Transverse colon (tissue), 4 donors: Measurements from ENCODE around the gene LHX8. TPM values are rescaled to one million over a fixed set of nuclear protein-coding genes. Genes with fewer than 3 reads are reported as not detected.

Experiments used
- DNase-seq: peaks from one replicate; pipeline ENCODE4 v3.0.0-alpha.2; 2019
- H3K27ac ChIP-seq, 4 donors: fragments of 200-600 bp; sonication (generic); 2 replicates each; pipeline ENCODE4 v1.5.1; 2016 to 2018; ENCODE audit warnings: inconsistent platforms in 4 of 4
- H3K27me3 ChIP-seq: fragments of 200-600 bp; sonication (generic); 2 replicates; pipeline ENCODE4 v1.5.1; 2017; ENCODE audit warnings: inconsistent platforms
- H3K36me3 ChIP-seq, 4 donors: fragments of 200-600 bp; sonication (generic); 2 replicates each; pipeline ENCODE4 v1.5.1; 2017 to 2019; ENCODE audit warnings: inconsistent platforms in 4 of 4
- H3K4me1 ChIP-seq, 4 donors: fragments of 200-600 bp; sonication (generic); 2 replicates each; pipeline ENCODE4 v1.5.1; 2017 to 2020; ENCODE audit warnings: inconsistent platforms in 4 of 4
- H3K4me3 ChIP-seq, 4 donors: fragments of 200-600 bp; sonication (generic); 1 replicate in 1 of 4; 2 replicates in 3 of 4; pipeline versions ENCODE4 v1.5.1 to v1.6.1; 2017 to 2019; ENCODE audit warnings: inconsistent platforms in 4 of 4
- H3K9me3 ChIP-seq, 2 donors: fragments of 200-600 bp; sonication (generic); 2 replicates each; pipeline ENCODE4 v1.5.1; 2017 to 2019; ENCODE audit warnings: inconsistent platforms in 2 of 2
- CTCF ChIP-seq, 5 experiments: fragments of 200-600 bp in 3 of 5; fragments of 450-650 bp in 2 of 5; sonication (generic) in 3 of 5; IDR thresholded peaks; 1 replicate in 2 of 5; 2 replicates in 3 of 5; pipeline ENCODE4 v1.5.1; 2016 to 2017; ENCODE audit warnings: antibody characterized with exemption in 5 of 5, inconsistent platforms in 3 of 5, mild to moderate bottlenecking in 2 of 5, moderate library complexity in 1 of 5
- EP300 ChIP-seq: sonication (generic); formaldehyde crosslinking; IDR thresholded peaks from one replicate; pipeline ENCODE4 v1.6.1; 2017; ENCODE audit warnings: antibody characterized with exemption, low read depth
- POLR2A ChIP-seq: fragments of 450-650 bp; IDR thresholded peaks from one replicate; pipeline ENCODE4 v1.6.1; 2016; ENCODE audit warnings: antibody characterized with exemption, mild to moderate bottlenecking, moderate library complexity
- POLR2AphosphoS5 ChIP-seq, 3 donors: sonication (generic); formaldehyde crosslinking; IDR thresholded peaks; one replicate each; pipeline ENCODE4 v1.6.1; 2016; ENCODE audit warnings: antibody characterized with exemption in 3 of 3
- WGBS, 2 donors: methylation state at CpG; one replicate each; pipeline ENCODE4 v1.1.5; 2018; ENCODE audit warnings: low coverage in 1 of 2; 5-methylcytosine and 5-hydroxymethylcytosine counted together
- in situ Hi-C, 4 donors: fragments of 200-750 bp; cut with MboI; loops; one replicate each; pipeline versions ENCODE4 v1.15.0 to v1.15.1; 2017; ENCODE audit warnings: low sequenced_read_pairs in 3 of 4, low pct_ligation_motif_present in 1 of 4, low pct_unique_long_range_greater_than_20kb in 1 of 4
- intact Hi-C: fragments of 100-400 bp; cut with DNase I; formaldehyde crosslinking; loops from one replicate; pipeline ENCODE4 v1.15.1; 2023; ENCODE audit warnings: low total_unique reads
- total RNA-seq, 4 donors: library from RNA; depleted of rRNA; stranded (reverse); fragments of >200 nt; gene quantifications; one replicate each; pipeline ENCODE4 v1.1.0, GENCODE V29; 2016

The LHX8 gene
- total RNA-seq, 4 donors from 2014 or later: not detected

DNA sequence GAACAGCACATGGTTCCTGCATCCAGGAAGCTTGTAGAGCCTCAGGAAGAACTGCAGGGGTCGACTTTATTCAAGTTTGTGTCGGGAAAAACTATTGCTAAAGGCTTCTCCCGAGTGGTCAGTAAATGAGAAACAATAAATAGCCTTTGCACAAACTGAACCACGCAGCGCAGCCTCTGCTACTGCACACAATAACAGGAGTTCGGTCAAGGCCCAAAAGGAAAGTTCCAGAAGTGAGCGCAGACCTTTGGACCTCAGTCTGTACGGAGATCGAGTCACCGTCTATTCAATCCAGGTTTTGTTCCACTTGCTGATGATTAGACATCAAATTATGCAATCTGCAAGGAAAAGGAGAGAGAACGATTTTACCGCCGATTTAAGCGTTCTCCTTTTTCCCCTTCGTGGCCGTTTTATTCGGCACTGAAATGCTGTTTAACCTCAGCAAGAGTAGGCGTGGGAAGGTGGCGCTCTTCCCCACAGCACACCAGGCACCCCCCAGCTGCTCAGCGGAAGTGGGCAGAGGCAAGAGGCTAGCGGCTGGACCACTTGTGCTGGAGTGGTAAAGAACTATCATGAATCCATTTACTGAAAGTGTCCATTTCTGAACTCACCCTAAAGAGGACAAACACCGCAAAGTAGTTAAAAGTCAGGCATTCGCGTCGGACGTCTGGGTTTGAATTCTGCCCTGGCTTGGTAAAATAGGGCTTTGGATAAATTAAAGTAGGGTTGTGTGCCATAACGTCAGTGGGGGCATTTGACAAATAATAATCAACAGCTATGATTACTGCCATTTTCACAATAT is 6.1 kb upstream of the LHX8 start:
- intact Hi-C loops: loop anchor here (5.0 kb wide), 1 partner anchor 436 kb away; no protein-coding TSS in a partner anchor
- in situ Hi-C loops: no loop called here

DNA sequence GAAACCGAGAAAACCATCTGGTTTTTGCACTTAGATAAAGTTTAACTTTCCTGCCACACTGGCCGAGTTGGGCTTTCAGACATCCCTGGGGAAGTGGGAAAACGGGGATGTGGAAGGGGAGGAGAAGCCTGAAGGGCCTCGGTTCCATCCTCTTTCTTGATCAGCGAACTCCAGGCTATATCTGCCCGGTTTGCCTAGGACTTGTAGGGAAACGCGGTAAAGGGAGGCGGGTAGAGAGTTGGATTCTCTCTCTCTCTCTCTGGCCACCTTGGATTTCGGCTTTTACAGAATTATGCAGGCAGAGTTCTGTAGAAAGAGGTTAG is 4.6 kb upstream of the LHX8 start:
- TF ChIP-seq CTCF (IDR thresholded peaks at IDR 0.05) (no peak), EP300 (no peak), POLR2A (no peak), POLR2AphosphoS5 (IDR thresholded peaks at IDR 0.05) (no peak)
- intact Hi-C loops: loop anchor here (5.0 kb wide), 1 partner anchor 437 kb away; no protein-coding TSS in a partner anchor
- Histone ChIP-seq H3K27me3 (peaks cover 100% of the 10 kb centered on the region), H3K4me3 (no peak overlapping the region), H3K9me3 (no peaks in the 10 kb centered on the region), H3K4me1 (peaks cover 0 to 3% (median 1%) of the 10 kb centered on the region in 4 donors), H3K36me3 (no peaks in the 10 kb centered on the region), H3K27ac (no peak overlapping the region)
- no peak for DNase-seq
- in situ Hi-C loops: no loop called here
- 8 to 10% methylated on average over 2 to 10 of the region's 10 CpGs for WGBS, 2 donors

More for the DNA sequence above, 6.1 kb upstream of the LHX8 start:
- TF ChIP-seq POLR2AphosphoS5 (IDR thresholded peaks at IDR 0.05) (no peak), CTCF (IDR thresholded peaks at IDR 0.05) (no peak), POLR2A (no peak), EP300 (no peak)
- Histone ChIP-seq H3K9me3 (no peaks in the 10 kb centered on the region), H3K36me3 (no peaks in the 10 kb centered on the region), H3K27me3 (peaks cover 100% of the 10 kb centered on the region), H3K27ac (no peak overlapping the region), H3K4me1 (no peaks in the 10 kb centered on the region), H3K4me3 (no peak overlapping the region)
- no peak for DNase-seq
- whole genome bisulfite sequencing, 2 donors: 0 to 33% methylated on average over 7 to 27 of the region's 27 CpGs

- no peak overlapping the region for H3K4me3 ChIP-seq
- no peak for DNase-seq
- TF ChIP-seq POLR2AphosphoS5 (IDR thresholded peaks at IDR 0.05): no peak
- TF ChIP-seq EP300: no peak
- TF ChIP-seq CTCF (IDR thresholded peaks at IDR 0.05): no peak
- no peak for TF ChIP-seq POLR2A
- intact Hi-C loops: loop anchor here (5.0 kb wide), 1 partner anchor 438 kb away; no protein-coding TSS in a partner anchor
- WGBS, 2 donors: 8 to 16% methylated on average over 7 to 40 of the region's 40 CpGs
- in situ Hi-C loops: no loop called here
- no peak overlapping the region for H3K27ac ChIP-seq
- H3K36me3 ChIP-seq: no peaks in the 10 kb centered on the region
- no peaks in the 10 kb centered on the region for H3K9me3 ChIP-seq
- peaks cover 100% of the 10 kb centered on the region for H3K27me3 ChIP-seq
- H3K4me1 ChIP-seq: peaks cover 0 to 9% (median 5%) of the 10 kb centered on the region in 4 donors
Observed at GRCh38 chr1:75129983-75130789, 4.0 kb upstream of the LHX8 start.

DNA sequence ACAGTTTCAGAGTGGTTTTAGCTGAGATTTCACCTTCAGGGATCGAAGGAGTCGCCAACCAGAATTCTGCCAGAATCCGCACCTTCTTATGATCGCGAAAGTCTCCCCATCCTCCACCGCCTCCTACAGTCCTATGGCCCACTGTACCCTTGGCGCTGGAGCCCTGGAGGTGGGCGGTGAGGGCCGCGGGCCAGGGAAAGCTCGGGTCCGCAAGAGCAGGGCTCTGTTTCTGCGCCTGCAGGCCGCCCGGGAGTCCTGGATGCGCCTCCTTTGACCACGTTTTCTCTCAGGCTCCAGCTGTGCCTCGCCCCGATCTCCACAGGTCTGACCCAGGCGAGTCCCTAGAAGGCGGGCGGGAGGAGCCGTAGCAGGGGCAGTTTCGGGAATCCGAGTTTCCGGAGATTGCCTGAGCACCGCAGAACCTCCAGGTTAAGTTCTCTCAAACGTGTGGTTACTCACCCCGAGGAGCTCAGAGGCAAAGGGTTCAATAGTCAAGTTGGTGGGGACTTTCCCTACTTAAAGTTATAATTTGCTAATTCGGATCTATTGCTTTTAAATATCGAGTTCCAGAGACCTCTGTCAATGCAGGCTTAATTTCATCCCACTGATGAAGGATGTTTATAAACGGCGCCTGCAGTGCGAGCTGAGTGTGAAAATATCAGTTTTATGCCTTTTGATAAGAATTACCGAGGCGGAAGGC is 3.2 kb upstream of the LHX8 start:
- no peak for DNase-seq
- no peak for TF ChIP-seq EP300
- no peak for TF ChIP-seq POLR2AphosphoS5 (IDR thresholded peaks at IDR 0.05)
- TF ChIP-seq CTCF (IDR thresholded peaks at IDR 0.05): no peak
- no peak for TF ChIP-seq POLR2A
- Histone ChIP-seq H3K4me3 (no peak overlapping the region), H3K4me1 (peaks cover 0 to 14% (median 9%) of the 10 kb centered on the region in 4 donors), H3K36me3 (no peaks in the 10 kb centered on the region), H3K27ac (no peak overlapping the region), H3K27me3 (peaks cover 100% of the 10 kb centered on the region), H3K9me3 (no peaks in the 10 kb centered on the region)
- in situ Hi-C loops: no loop called here
- 20% methylated on average over 34 of the region's 36 CpGs; no CpG with 5 or more reads in 1 of the 2 donors for WGBS, 2 donors
- intact Hi-C loops: no loop called here
